GM10847 (cell line): ENCODE results near the gene CCDC177.

Source experiments
- POLR2A ChIP-seq: IDR thresholded peaks from 2 replicates; pipeline ENCODE4 v1.6.1; 2011; ENCODE audit not compliant: insufficient read length; ENCODE audit errors: extremely low read depth

The CCDC177 gene

GRCh38 chr14:69528143-69528542, 46.5 kb downstream of the CCDC177 start:
- TF ChIP-seq POLR2A, result no peak

GRCh38 chr14:69527635-69528034, 47.0 kb downstream of the CCDC177 start:
- no peak for TF ChIP-seq POLR2A

- TF ChIP-seq POLR2A, result no peak
Measured at GRCh38 chr14:69525896-69526295, 48.8 kb downstream of the CCDC177 start.

GRCh38 chr14:69522026-69522425, 52.6 kb downstream of the CCDC177 start:
- TF ChIP-seq POLR2A, result no peak
